OCI-LY3 (cell line): Measurements from ENCODE around the gene CDON.

Experiments used
- EZH2phosphoT487 ChIP-seq: fragments of 200-600 bp; shearing (Covaris generic); IDR thresholded peaks from 2 replicates; pipeline ENCODE4 v1.6.1; 2018; ENCODE audit warnings: antibody characterized with exemption, mixed run types, low read depth
- TF ChIP-seq, protein P1 (sequence below): fragments of 200-600, 300-600 bp; sonication (generic); IDR thresholded peaks from 2 replicates; pipeline ENCODE4 v1.5.1; 2014; ENCODE audit warnings: antibody characterized with exemption, low read length, low read depth

DNA sequence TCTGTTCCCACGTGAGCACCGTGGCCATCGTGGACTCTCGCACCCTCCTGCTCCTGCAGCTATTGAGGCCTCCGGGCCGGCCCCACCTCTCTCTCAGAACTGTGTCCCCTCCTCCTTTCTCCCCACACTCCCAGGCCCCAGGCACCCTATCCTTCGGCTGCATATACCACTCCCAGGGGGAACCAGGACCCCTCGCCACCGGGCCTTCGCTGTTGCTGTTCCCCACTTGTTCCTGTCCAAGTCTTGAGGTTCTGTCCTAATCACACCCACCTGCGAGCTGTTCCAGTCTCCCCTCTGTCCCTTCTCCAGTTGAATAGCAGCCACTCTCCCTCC is 43.0 kb upstream of the CDON start:
- TF ChIP-seq, protein P1, sequence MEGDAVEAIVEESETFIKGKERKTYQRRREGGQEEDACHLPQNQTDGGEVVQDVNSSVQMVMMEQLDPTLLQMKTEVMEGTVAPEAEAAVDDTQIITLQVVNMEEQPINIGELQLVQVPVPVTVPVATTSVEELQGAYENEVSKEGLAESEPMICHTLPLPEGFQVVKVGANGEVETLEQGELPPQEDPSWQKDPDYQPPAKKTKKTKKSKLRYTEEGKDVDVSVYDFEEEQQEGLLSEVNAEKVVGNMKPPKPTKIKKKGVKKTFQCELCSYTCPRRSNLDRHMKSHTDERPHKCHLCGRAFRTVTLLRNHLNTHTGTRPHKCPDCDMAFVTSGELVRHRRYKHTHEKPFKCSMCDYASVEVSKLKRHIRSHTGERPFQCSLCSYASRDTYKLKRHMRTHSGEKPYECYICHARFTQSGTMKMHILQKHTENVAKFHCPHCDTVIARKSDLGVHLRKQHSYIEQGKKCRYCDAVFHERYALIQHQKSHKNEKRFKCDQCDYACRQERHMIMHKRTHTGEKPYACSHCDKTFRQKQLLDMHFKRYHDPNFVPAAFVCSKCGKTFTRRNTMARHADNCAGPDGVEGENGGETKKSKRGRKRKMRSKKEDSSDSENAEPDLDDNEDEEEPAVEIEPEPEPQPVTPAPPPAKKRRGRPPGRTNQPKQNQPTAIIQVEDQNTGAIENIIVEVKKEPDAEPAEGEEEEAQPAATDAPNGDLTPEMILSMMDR = no peak
- TF ChIP-seq EZH2phosphoT487 = no peak
